HepG2 (cell line): Measurements from ENCODE around the gene PRKCE.

Experiments
- CTCF ChIP-seq: sonication (generic); formaldehyde crosslinking; IDR thresholded peaks from 2 replicates; pipeline ENCODE4 v1.5.0; 2020; ENCODE audit warnings: mild to moderate bottlenecking, missing genetic modification reagents, moderate library complexity
- JUND ChIP-seq: sonication (generic); formaldehyde crosslinking; IDR thresholded peaks from 2 replicates; pipeline ENCODE4 v1.8.0; 2022; ENCODE audit warnings: mild to moderate bottlenecking, missing genetic modification reagents
- KLF16 ChIP-seq, 2 experiments: sonication (generic) in 1 of 2; formaldehyde crosslinking in 1 of 2; IDR thresholded peaks; 2 replicates each; pipeline versions ENCODE4 v1.6.1 to v1.8.0; 2016 to 2023; ENCODE audit warnings: missing genetic modification reagents in 2 of 2, missing compliant biosample characterization in 1 of 2
- LBX2 ChIP-seq: sonication (generic); formaldehyde crosslinking; IDR thresholded peaks from 2 replicates; pipeline ENCODE4 v1.5.0; 2020; ENCODE audit warnings: missing genetic modification reagents, mild to moderate bottlenecking, borderline replicate concordance
- MYNN ChIP-seq: sonication (generic); formaldehyde crosslinking; IDR thresholded peaks from 2 replicates; pipeline ENCODE4 v1.4.0; 2020; ENCODE audit warnings: mild to moderate bottlenecking, low read depth, missing genetic modification reagents
- ONECUT2 ChIP-seq: sonication (generic); formaldehyde crosslinking; IDR thresholded peaks from 2 replicates; pipeline ENCODE4 v1.4.0; 2020; ENCODE audit warnings: missing genetic modification reagents
- POLR2A ChIP-seq, 2 experiments: IDR thresholded peaks; 2 replicates each; pipeline ENCODE4 v1.6.1; 2011; ENCODE audit warnings: low read depth in 2 of 2, low read length in 2 of 2, mild to moderate bottlenecking in 1 of 2, moderate library complexity in 1 of 2; ENCODE audit not compliant: insufficient read depth in 1 of 2
- POLR2G ChIP-seq: fragments of 200-400 bp; formaldehyde crosslinking; IDR thresholded peaks from 2 replicates; pipeline ENCODE4 v1.6.1; 2018; ENCODE audit warnings: mild to moderate bottlenecking, low read depth, low read length, moderate library complexity
- ZKSCAN8 ChIP-seq: IDR thresholded peaks from 2 replicates; pipeline ENCODE4 v1.6.1; 2016; ENCODE audit warnings: borderline replicate concordance, missing genetic modification reagents, missing compliant biosample characterization
- ZNF674 ChIP-seq: sonication (generic); formaldehyde crosslinking; IDR thresholded peaks from 2 replicates; pipeline ENCODE4 v1.5.0; 2020; ENCODE audit warnings: low read depth, mild to moderate bottlenecking, missing genetic modification reagents
- ZZZ3 ChIP-seq: sonication (generic); formaldehyde crosslinking; IDR thresholded peaks from 2 replicates; pipeline ENCODE4 v1.4.0; 2020; ENCODE audit warnings: missing genetic modification reagents, mild to moderate bottlenecking, borderline replicate concordance

GRCh38 chr2:45747363-45747762 is 95.9 kb downstream of the PRKCE start:
- no peak for TF ChIP-seq JUND (CRISPR knock-in tag)
- no peak for TF ChIP-seq POLR2G
- TF ChIP-seq ZZZ3 = no peak
- no peak for TF ChIP-seq CTCF
- no peak for TF ChIP-seq ONECUT2 (CRISPR knock-in tag)
- no peak for TF ChIP-seq ZKSCAN8 (CRISPR knock-in tag)
- TF ChIP-seq POLR2A (IDR thresholded peaks at IDR 0.05; ENCODE audit: insufficient read depth in 1 of 2, low read depth in 2 of 2, low read length in 2 of 2) = no peak
- no peak for TF ChIP-seq ZNF674 (CRISPR knock-in tag)
- no peak for TF ChIP-seq LBX2 (CRISPR knock-in tag)
- no peak for TF ChIP-seq MYNN
- TF ChIP-seq KLF16 (CRISPR knock-in tag; IDR thresholded peaks at IDR 0.05) = no peak
